ENCODE measurements around the gene TRIOBP. TPM values are rescaled to one million over a fixed set of nuclear protein-coding genes. Genes with fewer than 3 reads are reported as not detected.

TRIOBP gene
- total and polyA plus RNA-seq, 2 of the 13 experiments (the other 11 are each of a cell fraction or from before 2014, with no cell fraction given), result 6.1 to 15.4 TPM

DNA sequence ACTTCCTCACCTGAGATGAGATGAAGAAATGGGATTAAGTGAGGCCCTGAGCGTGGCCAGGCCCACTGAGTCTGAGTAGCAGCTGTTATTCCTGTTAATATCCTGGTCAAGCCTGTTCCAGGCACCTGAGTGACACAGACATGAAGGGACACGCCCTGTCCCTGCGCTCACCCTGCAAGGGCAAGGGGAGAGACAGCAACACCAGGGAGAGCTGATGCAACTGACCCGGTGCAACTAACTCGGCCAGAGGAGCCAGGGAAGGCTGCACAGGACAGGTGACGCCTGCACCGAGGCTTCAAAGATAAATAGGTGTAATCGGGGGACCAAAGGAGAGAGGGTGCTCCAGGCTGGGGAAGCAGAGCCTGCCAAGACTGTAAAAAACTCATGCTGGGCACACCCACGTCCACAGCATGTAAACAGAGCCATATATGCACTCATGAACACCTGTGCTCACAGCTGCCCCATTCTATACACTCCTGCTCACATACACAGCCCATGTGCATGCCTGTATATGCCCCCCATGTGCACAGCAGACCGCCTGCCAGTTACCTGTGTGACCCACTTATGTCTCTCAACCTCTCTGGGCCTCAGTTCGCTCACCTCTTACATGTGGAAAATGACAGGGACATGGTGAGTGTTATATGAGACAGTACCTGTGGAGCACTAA lies 88.1 kb downstream of the TRIOBP start (continued):
- TF ChIP-seq, protein P1, sequence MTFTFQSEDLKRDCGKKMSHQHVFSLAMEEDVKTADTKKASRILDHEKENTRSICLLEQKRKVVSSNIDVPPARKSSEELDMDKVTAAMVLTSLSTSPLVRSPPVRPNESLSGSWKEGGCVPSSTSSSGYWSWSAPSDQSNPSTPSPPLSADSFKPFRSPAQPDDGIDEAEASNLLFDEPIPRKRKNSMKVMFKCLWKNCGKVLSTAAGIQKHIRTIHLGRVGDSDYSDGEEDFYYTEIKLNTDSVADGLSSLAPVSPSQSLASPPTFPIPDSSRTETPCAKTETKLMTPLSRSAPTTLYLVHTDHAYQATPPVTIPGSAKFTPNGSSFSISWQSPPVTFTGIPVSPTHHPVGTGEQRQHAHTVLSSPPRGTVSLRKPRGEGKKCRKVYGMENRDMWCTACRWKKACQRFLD (CRISPR knock-in tag; IDR thresholded peaks at IDR 0.05; ENCODE audit: borderline replicate concordance), result no peak
- no peak for TF ChIP-seq FOXO1 (CRISPR knock-in tag; IDR thresholded peaks at IDR 0.05)
- TF ChIP-seq, protein P2, sequence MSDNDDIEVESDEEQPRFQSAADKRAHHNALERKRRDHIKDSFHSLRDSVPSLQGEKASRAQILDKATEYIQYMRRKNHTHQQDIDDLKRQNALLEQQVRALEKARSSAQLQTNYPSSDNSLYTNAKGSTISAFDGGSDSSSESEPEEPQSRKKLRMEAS (IDR thresholded peaks at IDR 0.05), result 0 out of 2 replicates have a peak, but pooled peaks have one; percentile 11
- TF ChIP-seq ETV6 (CRISPR knock-in tag; conservative IDR thresholded peaks at IDR 0.05), result no peak
- TF ChIP-seq ZNF891 (CRISPR knock-in tag; IDR thresholded peaks at IDR 0.05), result no peak
- no peak for TF ChIP-seq ATRX (CRISPR knock-in tag; IDR thresholded peaks at IDR 0.05; ENCODE audit: borderline replicate concordance)
- TF ChIP-seq NKX3-1 (CRISPR knock-in tag; IDR thresholded peaks at IDR 0.05), result no peak
- TF ChIP-seq ZNF383 (CRISPR knock-in tag; IDR thresholded peaks at IDR 0.05; ENCODE audit: borderline replicate concordance), result no peak
- no peak for TF ChIP-seq REL (CRISPR knock-in tag; conservative IDR thresholded peaks at IDR 0.05)
- TF ChIP-seq CBX5 (CRISPR knock-in tag; IDR thresholded peaks at IDR 0.05; ENCODE audit: borderline replicate concordance), result no peak; the same call in 1 of the 2 replicates
- no peak for TF ChIP-seq NRL (CRISPR knock-in tag; IDR thresholded peaks at IDR 0.05; ENCODE audit: borderline replicate concordance)
- TF ChIP-seq TBX2 (CRISPR knock-in tag; IDR thresholded peaks at IDR 0.05; ENCODE audit: borderline replicate concordance), result no peak
- no peak for TF ChIP-seq KDM3A (CRISPR knock-in tag; IDR thresholded peaks at IDR 0.05; ENCODE audit: low read depth)
- no peak for TF ChIP-seq GFI1 (CRISPR knock-in tag; IDR thresholded peaks at IDR 0.05; ENCODE audit: borderline replicate concordance)
- TF ChIP-seq KAT8 (CRISPR knock-in tag; IDR thresholded peaks at IDR 0.05), result no peak
- peak; percentile 19 for TF ChIP-seq XRCC5 (optimal IDR thresholded peaks at IDR 0.05; ENCODE audit: low read length)
- no peak for TF ChIP-seq SAFB2 (CRISPR knock-in tag; IDR thresholded peaks at IDR 0.05; ENCODE audit: borderline replicate concordance, low read depth)
- no peak for TF ChIP-seq POLR2A (IDR thresholded peaks at IDR 0.05; ENCODE audit: insufficient read depth in 1 of 2, low read depth in 2 of 2, low read length in 2 of 2)
- no peak for TF ChIP-seq NONO (IDR thresholded peaks at IDR 0.05)
- TF ChIP-seq NONO (CRISPR knock-in tag; conservative IDR thresholded peaks at IDR 0.05), result no peak
- TF ChIP-seq, protein P3, sequence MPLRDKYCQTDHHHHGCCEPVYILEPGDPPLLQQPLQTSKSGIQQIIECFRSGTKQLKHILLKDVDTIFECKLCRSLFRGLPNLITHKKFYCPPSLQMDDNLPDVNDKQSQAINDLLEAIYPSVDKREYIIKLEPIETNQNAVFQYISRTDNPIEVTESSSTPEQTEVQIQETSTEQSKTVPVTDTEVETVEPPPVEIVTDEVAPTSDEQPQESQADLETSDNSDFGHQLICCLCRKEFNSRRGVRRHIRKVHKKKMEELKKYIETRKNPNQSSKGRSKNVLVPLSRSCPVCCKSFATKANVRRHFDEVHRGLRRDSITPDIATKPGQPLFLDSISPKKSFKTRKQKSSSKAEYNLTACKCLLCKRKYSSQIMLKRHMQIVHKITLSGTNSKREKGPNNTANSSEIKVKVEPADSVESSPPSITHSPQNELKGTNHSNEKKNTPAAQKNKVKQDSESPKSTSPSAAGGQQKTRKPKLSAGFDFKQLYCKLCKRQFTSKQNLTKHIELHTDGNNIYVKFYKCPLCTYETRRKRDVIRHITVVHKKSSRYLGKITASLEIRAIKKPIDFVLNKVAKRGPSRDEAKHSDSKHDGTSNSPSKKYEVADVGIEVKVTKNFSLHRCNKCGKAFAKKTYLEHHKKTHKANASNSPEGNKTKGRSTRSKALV (CRISPR knock-in tag; IDR thresholded peaks at IDR 0.05), result no peak
- TF ChIP-seq TCF7 (IDR thresholded peaks at IDR 0.05; ENCODE audit: low read depth), result no peak
- TF ChIP-seq FOSL2 (CRISPR knock-in tag; IDR thresholded peaks at IDR 0.05), result peak; percentile 40; the same call in 1 of the 2 replicates
- no peak for TF ChIP-seq TBX3 (IDR thresholded peaks at IDR 0.05; ENCODE audit: borderline replicate concordance)
- TF ChIP-seq ZNF589 (CRISPR knock-in tag; conservative IDR thresholded peaks at IDR 0.05), result no peak
- peak; percentile 57 for TF ChIP-seq RARA (CRISPR knock-in tag; IDR thresholded peaks at IDR 0.05)
- no peak for TF ChIP-seq ZNF234 (CRISPR knock-in tag; conservative IDR thresholded peaks at IDR 0.05)
